Measurements from ENCODE around the gene ACSF3.

DNA sequence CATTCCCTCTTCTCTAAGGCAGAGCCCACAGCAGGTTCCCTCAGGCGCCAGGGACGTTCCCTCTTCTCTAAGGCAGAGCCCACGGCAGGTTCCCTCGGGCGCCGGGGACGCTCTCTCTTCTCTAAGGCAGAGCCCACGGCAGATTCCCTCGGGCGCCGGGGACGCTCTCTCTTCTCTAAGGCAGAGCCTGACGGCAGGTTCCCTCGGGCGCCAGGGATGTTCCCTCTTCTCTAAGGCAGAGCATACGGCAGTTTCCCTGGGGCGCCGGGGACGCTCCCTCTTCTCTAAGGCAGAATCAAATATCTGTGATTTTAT lies 24.3 kb downstream of the ACSF3 start:
- TF ChIP-seq CTCF (IDR thresholded peaks at IDR 0.05 in 4 of 5, conservative IDR thresholded peaks at IDR 0.05 in 1 of 5) (no peak), POLR2A (IDR thresholded peaks at IDR 0.05) (no peak)

Measured in gastrocnemius medialis (tissue), 4 donors.